Measurements from ENCODE around the gene VAT1L.

The VAT1L gene

GRCh38 chr16:77863250-77863649 is 74.9 kb downstream of the VAT1L start:
- no peak for TF ChIP-seq CTCF (IDR thresholded peaks at IDR 0.05; ENCODE audit: borderline replicate concordance, insufficient read depth, low read depth, low read length)

GRCh38 chr16:77866752-77867151 is 78.4 kb downstream of the VAT1L start:
- no peak overlapping the region for H3K4me3 ChIP-seq (ENCODE audit: low read depth, low read length)
- no peak for TF ChIP-seq CTCF (IDR thresholded peaks at IDR 0.05; ENCODE audit: borderline replicate concordance, insufficient read depth, low read depth, low read length)

More at GRCh38 chr16:77863250-77863649, 74.9 kb downstream of the VAT1L start:
- H3K4me3 ChIP-seq (ENCODE audit: low read depth, low read length), result no peak overlapping the region

- no peak for TF ChIP-seq CTCF (IDR thresholded peaks at IDR 0.05; ENCODE audit: borderline replicate concordance, insufficient read depth, low read depth, low read length)
- no peak overlapping the region for H3K4me3 ChIP-seq (ENCODE audit: low read depth, low read length)
Observed at GRCh38 chr16:77868052-77868451, 79.7 kb downstream of the VAT1L start.

- no peak overlapping the region for H3K4me3 ChIP-seq (ENCODE audit: low read depth, low read length)
- no peak for TF ChIP-seq CTCF (IDR thresholded peaks at IDR 0.05; ENCODE audit: borderline replicate concordance, insufficient read depth, low read depth, low read length)
Observed at GRCh38 chr16:77868478-77868877, 80.1 kb downstream of the VAT1L start.

GRCh38 chr16:77869997-77870813 is 81.8 kb downstream of the VAT1L start:
- no peak overlapping the region for H3K4me3 ChIP-seq (ENCODE audit: low read depth, low read length)
- TF ChIP-seq CTCF (IDR thresholded peaks at IDR 0.05; ENCODE audit: borderline replicate concordance, insufficient read depth, low read depth, low read length), result no peak

- no peak overlapping the region for H3K4me3 ChIP-seq (ENCODE audit: low read depth, low read length)
- no peak for TF ChIP-seq CTCF (IDR thresholded peaks at IDR 0.05; ENCODE audit: borderline replicate concordance, insufficient read depth, low read depth, low read length)
Observed at GRCh38 chr16:77871932-77872331, 83.6 kb downstream of the VAT1L start.

GRCh38 chr16:77873066-77873465 is 84.7 kb downstream of the VAT1L start:
- TF ChIP-seq CTCF (IDR thresholded peaks at IDR 0.05; ENCODE audit: borderline replicate concordance, insufficient read depth, low read depth, low read length), result no peak
- no peak overlapping the region for H3K4me3 ChIP-seq (ENCODE audit: low read depth, low read length)

Data from GM12875 (cell line).